Measurements from ENCODE around the gene THSD4. TPM values are rescaled to one million over a fixed set of nuclear protein-coding genes. Genes with fewer than 3 reads are reported as not detected.

THSD4 gene
- total RNA-seq, 1 experiment from 2014 or later = 65.4 TPM

DNA sequence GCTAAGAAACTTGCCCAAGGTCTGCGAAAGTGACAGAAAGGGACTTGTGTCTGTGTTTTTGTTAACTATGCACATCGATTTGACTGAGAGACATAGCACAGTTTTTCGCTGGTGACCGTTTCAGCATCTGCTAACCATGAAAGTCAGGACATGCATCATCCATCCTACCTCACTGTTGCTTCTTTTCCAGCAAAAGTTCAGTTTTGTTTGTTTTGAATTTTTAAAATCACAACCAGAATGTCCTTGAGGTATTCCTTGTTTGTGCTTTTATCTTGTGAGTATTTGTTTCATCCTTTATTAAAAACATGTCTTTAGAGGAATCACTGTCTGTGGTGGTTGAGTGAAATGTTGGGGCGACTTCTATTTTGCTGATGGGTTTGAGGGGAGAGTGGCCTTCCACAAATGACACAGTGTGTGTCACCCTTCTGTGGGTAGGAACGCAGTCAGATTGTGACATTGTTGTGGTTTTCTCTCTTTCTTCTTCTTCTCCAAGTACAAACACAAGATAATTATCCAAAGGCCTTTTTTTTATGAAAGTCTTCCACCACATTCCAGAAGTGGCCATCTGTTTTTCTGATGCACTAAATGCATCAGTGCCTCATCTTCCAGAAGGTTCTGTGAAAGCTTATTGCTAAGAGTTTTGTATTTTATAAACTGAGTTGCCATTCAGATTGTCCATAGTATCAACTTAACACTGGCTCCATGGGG lies 480.7 kb downstream of the THSD4 start:
- Histone ChIP-seq H3K27ac (ENCODE audit: low read length) (no peak overlapping the region), H3K9me3 (ENCODE audit: control insufficient read depth, insufficient read depth, low read depth, low read length) (no peaks in the 10 kb centered on the region), H3K36me3 (ENCODE audit: control insufficient read depth, insufficient read depth, low read length) (no peaks in the 10 kb centered on the region), H3K4me1 (ENCODE audit: control insufficient read depth, insufficient read depth, low read length) (no peaks in the 10 kb centered on the region), H3K27me3 (ENCODE audit: control insufficient read depth, insufficient read depth, low read length) (no peaks in the 10 kb centered on the region), H3K4me3 (ENCODE audit: low read depth in 2 of 2, low read length in 2 of 2) (no peak overlapping the region)
- no peak for TF ChIP-seq CTCF (IDR thresholded peaks at IDR 0.05)
- no peak for TF ChIP-seq REST (IDR thresholded peaks at IDR 0.05; ENCODE audit: insufficient read depth in 1 of 2, low read depth in 2 of 2, low read length in 1 of 2)
- no peak for TF ChIP-seq TCF7L2 (IDR thresholded peaks at IDR 0.05; ENCODE audit: low read depth, low read length)
- TF ChIP-seq SIN3A (IDR thresholded peaks at IDR 0.05; ENCODE audit: borderline replicate concordance, insufficient read depth, low read depth, low read length) = no peak
- no peak for TF ChIP-seq POLR2AphosphoS5 (IDR thresholded peaks at IDR 0.05; ENCODE audit: low read depth, low read length)
- in situ Hi-C loops (cut with HindIII; ENCODE audit: low pct_unique_long_range_greater_than_20kb, low sequenced_read_pairs) (no loop called here), intact Hi-C loops (cut with micrococcal nuclease; ENCODE audit: unreplicated experiment) (no loop called here)
- no peak for ATAC-seq
- BruUV-seq (replicated peaks) = no TSS peak
- ChIA-PET POLR2A (interaction anchor here (1.3 kb wide), 1 partner anchor 39 kb away, joined by 3 read pairs; no protein-coding TSS in a partner anchor), CTCF (no interaction called here)
- DNase-seq (ENCODE audit: low read depth, low spot score) = no peak

GRCh38 chr15:71596672-71597071 lies 481.4 kb downstream of the THSD4 start:
- no peak for DNase-seq (ENCODE audit: low read depth, low spot score)
- no peak for TF ChIP-seq SIN3A (IDR thresholded peaks at IDR 0.05; ENCODE audit: borderline replicate concordance, insufficient read depth, low read depth, low read length)
- TF ChIP-seq POLR2AphosphoS5 (IDR thresholded peaks at IDR 0.05; ENCODE audit: low read depth, low read length) = no peak
- no peak for TF ChIP-seq CTCF (IDR thresholded peaks at IDR 0.05)
- H3K4me3 ChIP-seq (ENCODE audit: low read depth in 2 of 2, low read length in 2 of 2) = no peak overlapping the region
- no peaks in the 10 kb centered on the region for H3K27me3 ChIP-seq (ENCODE audit: control insufficient read depth, insufficient read depth, low read length)
- ChIA-PET CTCF (no interaction called here), POLR2A (no interaction called here)
- intact Hi-C loops (cut with micrococcal nuclease; ENCODE audit: unreplicated experiment) = no loop called here
- no TSS peak for BruUV-seq (replicated peaks)
- ATAC-seq = no peak
- H3K4me1 ChIP-seq (ENCODE audit: control insufficient read depth, insufficient read depth, low read length) = no peaks in the 10 kb centered on the region
- no peak overlapping the region for H3K27ac ChIP-seq (ENCODE audit: low read length)
- in situ Hi-C loops (cut with HindIII; ENCODE audit: low pct_unique_long_range_greater_than_20kb, low sequenced_read_pairs) = no loop called here
- no peaks in the 10 kb centered on the region for H3K36me3 ChIP-seq (ENCODE audit: control insufficient read depth, insufficient read depth, low read length)
- H3K9me3 ChIP-seq (ENCODE audit: control insufficient read depth, insufficient read depth, low read depth, low read length) = no peaks in the 10 kb centered on the region
